ENCODE measurements around the gene DGKB. TPM values are rescaled to one million over a fixed set of nuclear protein-coding genes. Genes with fewer than 3 reads are reported as not detected.

Gene DGKB
- total RNA-seq, 2 donors from 2014 or later, result not detected

- H3K36me3 Mint-ChIP-seq, result no peaks in the 10 kb centered on the region
- no peaks in the 10 kb centered on the region for H3K27me3 Mint-ChIP-seq
- H3K9me3 Mint-ChIP-seq, result peaks cover 17% of the 10 kb centered on the region
- DNase-seq (ENCODE audit: low spot score) (no peak), ATAC-seq (no peak)
- H3K27ac Mint-ChIP-seq, result no peak overlapping the region
- no peak overlapping the region for H3K4me3 Mint-ChIP-seq
- no peaks in the 10 kb centered on the region for H3K4me1 Mint-ChIP-seq (ENCODE audit: low read depth in 2 of 2)
Measured at GRCh38 chr7:14582010-14582409, 320.5 kb downstream of the DGKB start.

GRCh38 chr7:14579971-14580370 is 322.6 kb downstream of the DGKB start:
- no peak for ATAC-seq
- Mint-ChIP-seq H3K4me1 (ENCODE audit: low read depth in 2 of 2) (no peaks in the 10 kb centered on the region), H3K36me3 (no peaks in the 10 kb centered on the region), H3K27ac (no peak overlapping the region), H3K4me3 (no peak overlapping the region), H3K9me3 (peaks cover 9% of the 10 kb centered on the region), H3K27me3 (no peaks in the 10 kb centered on the region)
- DNase-seq (ENCODE audit: low spot score), result no peak

GRCh38 chr7:14576578-14576977 is 326.0 kb downstream of the DGKB start:
- ATAC-seq (no peak), DNase-seq (ENCODE audit: low spot score) (no peak)
- H3K4me3 Mint-ChIP-seq, result no peak overlapping the region
- H3K4me1 Mint-ChIP-seq (ENCODE audit: low read depth in 2 of 2), result no peaks in the 10 kb centered on the region
- peaks cover 11% of the 10 kb centered on the region for H3K9me3 Mint-ChIP-seq
- no peaks in the 10 kb centered on the region for H3K27me3 Mint-ChIP-seq
- H3K36me3 Mint-ChIP-seq, result no peaks in the 10 kb centered on the region
- H3K27ac Mint-ChIP-seq, result no peak overlapping the region

GRCh38 chr7:14570750-14571607 is 331.6 kb downstream of the DGKB start:
- no peak for ATAC-seq
- Mint-ChIP-seq H3K27me3 (no peaks in the 10 kb centered on the region), H3K36me3 (no peaks in the 10 kb centered on the region)

GRCh38 chr7:14552060-14552459 is 350.5 kb downstream of the DGKB start:
- Mint-ChIP-seq H3K9me3 (peaks cover 12% of the 10 kb centered on the region), H3K4me3 (no peak overlapping the region), H3K36me3 (peaks cover 8% of the 10 kb centered on the region), H3K27ac (no peak overlapping the region), H3K4me1 (ENCODE audit: low read depth in 2 of 2) (no peaks in the 10 kb centered on the region), H3K27me3 (no peaks in the 10 kb centered on the region)
- ATAC-seq, result no peak
- DNase-seq (ENCODE audit: low spot score), result no peak

More at GRCh38 chr7:14570750-14571607, 331.6 kb downstream of the DGKB start:
- H3K4me1 Mint-ChIP-seq (ENCODE audit: low read depth in 2 of 2), result no peaks in the 10 kb centered on the region
- H3K4me3 Mint-ChIP-seq, result no peak overlapping the region
- no peak for DNase-seq (ENCODE audit: low spot score)
- peaks cover 11% of the 10 kb centered on the region for H3K9me3 Mint-ChIP-seq
- H3K27ac Mint-ChIP-seq, result no peak overlapping the region

- no peak for ATAC-seq
- Mint-ChIP-seq H3K36me3 (peaks cover 8% of the 10 kb centered on the region), H3K9me3 (peaks cover 12% of the 10 kb centered on the region), H3K27me3 (no peaks in the 10 kb centered on the region), H3K27ac (no peak overlapping the region), H3K4me3 (no peak overlapping the region), H3K4me1 (ENCODE audit: low read depth in 2 of 2) (no peaks in the 10 kb centered on the region)
- DNase-seq (ENCODE audit: low spot score), result no peak
Measured at GRCh38 chr7:14551310-14551709, 351.2 kb downstream of the DGKB start.

GRCh38 chr7:14542624-14543023 is 359.9 kb downstream of the DGKB start:
- H3K27ac Mint-ChIP-seq, result no peak overlapping the region
- no peak for DNase-seq (ENCODE audit: low spot score)
- no peaks in the 10 kb centered on the region for H3K36me3 Mint-ChIP-seq
- ATAC-seq, result no peak
- no peak overlapping the region for H3K4me3 Mint-ChIP-seq
- H3K27me3 Mint-ChIP-seq, result no peaks in the 10 kb centered on the region
- no peaks in the 10 kb centered on the region for H3K4me1 Mint-ChIP-seq (ENCODE audit: low read depth in 2 of 2)
- H3K9me3 Mint-ChIP-seq, result peaks cover 13% of the 10 kb centered on the region

GRCh38 chr7:14521183-14521582 is 381.4 kb downstream of the DGKB start:
- peaks cover 18% of the 10 kb centered on the region for H3K9me3 Mint-ChIP-seq
- no peaks in the 10 kb centered on the region for H3K4me1 Mint-ChIP-seq (ENCODE audit: low read depth in 2 of 2)
- peaks cover 6% of the 10 kb centered on the region for H3K36me3 Mint-ChIP-seq
- no peak overlapping the region for H3K4me3 Mint-ChIP-seq
- H3K27me3 Mint-ChIP-seq, result no peaks in the 10 kb centered on the region
- DNase-seq (ENCODE audit: low spot score) (no peak), ATAC-seq (no peak)
- no peak overlapping the region for H3K27ac Mint-ChIP-seq

GRCh38 chr7:14510268-14510667 is 392.3 kb downstream of the DGKB start:
- Mint-ChIP-seq H3K36me3 (peaks cover 6% of the 10 kb centered on the region), H3K27me3 (no peaks in the 10 kb centered on the region), H3K9me3 (peaks cover 10% of the 10 kb centered on the region), H3K4me1 (ENCODE audit: low read depth in 2 of 2) (no peaks in the 10 kb centered on the region), H3K27ac (no peak overlapping the region), H3K4me3 (no peak overlapping the region)
- no peak for ATAC-seq
- no peak for DNase-seq (ENCODE audit: low spot score)

- H3K9me3 Mint-ChIP-seq, result peaks cover 14% of the 10 kb centered on the region
- no peaks in the 10 kb centered on the region for H3K4me1 Mint-ChIP-seq (ENCODE audit: low read depth in 2 of 2)
- no peak overlapping the region for H3K27ac Mint-ChIP-seq
- no peak overlapping the region for H3K4me3 Mint-ChIP-seq
- H3K36me3 Mint-ChIP-seq, result peaks cover 6% of the 10 kb centered on the region
- no peak for DNase-seq (ENCODE audit: low spot score)
- no peak for ATAC-seq
- no peaks in the 10 kb centered on the region for H3K27me3 Mint-ChIP-seq
Measured at GRCh38 chr7:14507617-14508016, 394.9 kb downstream of the DGKB start.

- H3K4me1 Mint-ChIP-seq (ENCODE audit: low read depth in 2 of 2), result no peaks in the 10 kb centered on the region
- ATAC-seq (no peak), DNase-seq (ENCODE audit: low spot score) (no peak)
- H3K27me3 Mint-ChIP-seq, result no peaks in the 10 kb centered on the region
- H3K36me3 Mint-ChIP-seq, result peaks cover 6% of the 10 kb centered on the region
- peaks cover 12% of the 10 kb centered on the region for H3K9me3 Mint-ChIP-seq
- H3K27ac Mint-ChIP-seq, result no peak overlapping the region
- H3K4me3 Mint-ChIP-seq, result no peak overlapping the region
Measured at GRCh38 chr7:14505906-14506305, 396.6 kb downstream of the DGKB start.

- no peak for DNase-seq (ENCODE audit: low spot score)
- no peak overlapping the region for H3K4me3 Mint-ChIP-seq
- ATAC-seq, result no peak
- no peaks in the 10 kb centered on the region for H3K27me3 Mint-ChIP-seq
- peaks cover 16% of the 10 kb centered on the region for H3K9me3 Mint-ChIP-seq
- H3K4me1 Mint-ChIP-seq (ENCODE audit: low read depth in 2 of 2), result no peaks in the 10 kb centered on the region
- H3K27ac Mint-ChIP-seq, result no peak overlapping the region
- H3K36me3 Mint-ChIP-seq, result no peaks in the 10 kb centered on the region
Measured at GRCh38 chr7:14504134-14504533, 398.4 kb downstream of the DGKB start.

GRCh38 chr7:14503623-14504022 is 398.9 kb downstream of the DGKB start:
- Mint-ChIP-seq H3K27ac (no peak overlapping the region), H3K36me3 (no peaks in the 10 kb centered on the region)

GRCh38 chr7:14501436-14501835 is 401.1 kb downstream of the DGKB start:
- no peak for DNase-seq (ENCODE audit: low spot score)
- Mint-ChIP-seq H3K27ac (no peak overlapping the region), H3K36me3 (no peaks in the 10 kb centered on the region), H3K4me3 (no peak overlapping the region), H3K9me3 (peaks cover 16% of the 10 kb centered on the region), H3K4me1 (ENCODE audit: low read depth in 2 of 2) (no peaks in the 10 kb centered on the region), H3K27me3 (no peaks in the 10 kb centered on the region)
- no peak for ATAC-seq

More at GRCh38 chr7:14503623-14504022, 398.9 kb downstream of the DGKB start:
- peaks cover 16% of the 10 kb centered on the region for H3K9me3 Mint-ChIP-seq
- H3K27me3 Mint-ChIP-seq, result no peaks in the 10 kb centered on the region
- no peaks in the 10 kb centered on the region for H3K4me1 Mint-ChIP-seq (ENCODE audit: low read depth in 2 of 2)
- DNase-seq (ENCODE audit: low spot score) (no peak), ATAC-seq (no peak)
- no peak overlapping the region for H3K4me3 Mint-ChIP-seq

GRCh38 chr7:14497390-14497789 is 405.2 kb downstream of the DGKB start:
- DNase-seq (ENCODE audit: low spot score) (no peak), ATAC-seq (no peak)
- H3K27me3 Mint-ChIP-seq, result no peaks in the 10 kb centered on the region
- no peaks in the 10 kb centered on the region for H3K36me3 Mint-ChIP-seq
- H3K27ac Mint-ChIP-seq, result no peak overlapping the region
- peaks cover 4% of the 10 kb centered on the region for H3K9me3 Mint-ChIP-seq
- H3K4me3 Mint-ChIP-seq, result no peak overlapping the region
- H3K4me1 Mint-ChIP-seq (ENCODE audit: low read depth in 2 of 2), result no peaks in the 10 kb centered on the region
